KG1 (cell line): Measurements from ENCODE around the gene KLC1.

Experiments used
- DNase-seq: peaks from one replicate; lab custom pipeline; 2025; lab: John Stamatoyannopoulos, UW

KLC1 gene

DNA sequence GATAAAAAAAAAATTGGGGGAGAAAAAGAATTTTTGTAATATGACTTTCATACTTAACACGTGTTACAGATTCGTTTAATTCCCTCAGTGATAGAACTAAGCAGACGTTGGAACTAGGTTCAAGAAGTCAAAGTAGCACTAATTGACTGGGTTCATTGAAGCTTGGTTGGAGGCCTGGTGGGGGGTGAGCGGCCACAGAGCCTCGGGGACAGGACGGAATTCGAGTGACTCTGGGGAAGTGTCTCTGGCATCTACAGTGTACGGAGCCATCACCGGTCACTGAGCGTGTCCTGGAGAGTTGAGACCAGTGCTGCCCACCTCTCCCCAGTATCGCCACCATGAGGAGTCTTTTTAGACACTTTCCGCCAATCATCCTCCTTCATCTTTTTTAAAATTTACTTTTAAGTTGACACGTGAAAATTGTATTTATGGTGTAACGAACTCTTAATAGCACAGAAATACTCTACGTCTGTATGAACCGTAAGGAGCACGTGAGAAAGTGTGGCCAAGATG is 87.9 kb downstream of the KLC1 start:
- no peak for DNase-seq

DNA sequence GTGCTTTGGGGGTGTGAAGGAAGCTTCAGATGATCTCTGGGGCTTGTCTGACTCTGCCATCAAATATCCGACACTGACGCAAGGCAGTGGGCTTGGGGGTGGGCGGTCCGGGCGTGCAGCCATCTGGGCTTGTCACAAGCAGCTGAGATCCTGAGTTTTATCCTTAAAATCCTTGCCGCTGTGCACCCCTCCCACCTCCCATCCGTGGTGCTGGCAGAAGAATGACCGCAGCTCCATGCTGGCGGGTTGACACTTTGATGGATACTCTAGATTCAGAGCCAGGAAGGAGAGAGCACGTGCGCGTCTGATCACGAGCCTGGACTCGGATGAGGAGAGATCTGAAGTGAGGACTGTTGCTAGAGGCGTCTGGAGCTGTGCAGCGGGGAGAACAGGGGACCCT is 89.6 kb downstream of the KLC1 start:
- DNase-seq, result no peak

DNA sequence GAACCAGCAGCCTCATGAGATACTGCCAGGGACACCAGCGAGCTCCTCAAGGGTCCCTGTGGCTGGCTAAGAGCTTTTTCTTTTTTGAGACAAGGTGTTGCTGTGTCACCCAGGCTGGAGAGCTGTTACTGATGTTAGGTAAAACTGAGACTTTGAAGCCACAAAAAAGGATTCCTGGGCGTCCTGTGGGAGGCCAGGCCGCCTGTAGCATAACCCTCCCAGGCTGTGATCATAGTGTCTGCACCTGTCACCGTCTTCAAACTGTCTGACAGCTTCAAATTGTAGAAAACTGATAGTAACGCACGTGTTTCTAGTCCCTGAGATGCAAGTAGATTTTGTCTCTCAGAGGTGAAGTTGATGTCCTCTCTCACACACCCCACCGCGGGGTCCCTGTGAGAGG is 90.7 kb downstream of the KLC1 start:
- DNase-seq, result no peak

DNA sequence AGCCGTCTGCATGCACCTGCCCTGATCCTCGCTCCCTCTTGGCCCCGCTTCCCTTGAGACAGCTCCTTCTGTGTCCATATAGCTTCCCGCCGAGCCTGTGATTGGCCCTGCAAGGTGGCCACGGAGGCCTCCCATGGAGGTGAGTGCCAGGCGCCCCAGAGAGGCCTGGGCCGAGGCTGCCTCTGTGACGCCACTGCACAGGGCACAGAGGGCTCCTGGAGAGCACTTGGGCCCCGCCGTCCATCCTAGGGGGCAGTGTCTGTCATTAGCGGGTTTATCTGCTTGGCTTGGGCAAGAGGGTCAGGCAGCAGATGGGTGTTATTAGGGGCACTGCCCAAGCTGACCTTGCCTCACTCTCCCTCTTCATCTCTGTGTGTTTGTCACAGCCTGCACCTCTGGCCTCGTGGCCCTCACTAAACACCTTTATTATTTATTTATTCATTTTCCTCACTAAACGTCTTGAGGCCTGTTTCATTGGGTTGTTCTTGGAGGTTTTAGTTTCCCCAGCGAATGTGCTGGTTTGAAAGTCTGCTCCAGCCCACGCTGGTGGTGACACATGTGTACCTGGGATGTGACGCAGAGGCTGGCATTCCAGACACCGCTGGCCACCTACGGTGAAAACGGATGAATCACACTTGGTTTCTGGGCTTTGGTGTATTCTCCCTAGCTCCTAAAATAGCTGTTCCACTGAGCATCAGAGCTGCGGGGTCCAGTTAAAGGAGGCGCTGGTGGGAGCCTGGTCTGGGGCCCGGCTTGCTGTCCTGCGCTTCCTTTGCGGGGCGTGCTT is 92.5 kb downstream of the KLC1 start:
- DNase-seq, result no peak

DNA sequence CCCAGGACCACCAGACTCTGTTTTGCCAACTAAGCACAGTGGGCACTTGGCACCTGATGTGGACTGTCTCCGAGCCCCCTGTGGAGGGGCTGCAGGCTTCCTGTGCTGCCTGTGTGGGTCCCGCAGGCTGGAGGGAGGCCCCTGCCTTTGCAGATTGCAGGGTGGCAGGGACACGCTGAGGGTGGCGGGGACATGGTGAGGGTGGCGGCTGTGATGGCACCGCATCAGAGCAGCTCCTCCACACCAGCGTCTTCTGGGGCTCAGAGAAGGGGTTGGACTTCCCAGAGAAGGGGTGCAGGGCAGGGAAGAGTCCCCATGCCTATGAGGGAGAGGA is 94.7 kb downstream of the KLC1 start:
- no peak for DNase-seq

DNA sequence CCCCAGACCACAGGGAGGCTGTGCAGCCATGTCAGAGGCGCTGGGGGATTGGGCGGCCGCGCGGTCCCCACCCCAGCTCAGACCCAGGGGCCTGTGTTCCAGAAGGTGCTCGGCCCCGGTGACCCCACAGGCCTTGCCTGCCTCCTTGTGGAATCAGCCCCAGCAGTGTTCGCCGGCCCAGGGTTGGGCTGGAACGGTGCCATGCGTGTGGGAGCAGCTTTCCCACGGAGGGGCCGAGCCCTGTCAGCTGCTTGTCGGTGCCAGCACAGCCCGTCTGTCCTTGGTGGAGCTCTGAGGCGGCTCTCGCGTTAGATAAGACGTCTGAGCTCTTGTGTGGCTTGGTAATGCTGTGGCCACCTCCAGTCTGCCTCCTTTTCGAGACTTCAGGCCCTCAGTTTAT is 95.1 kb downstream of the KLC1 start:
- DNase-seq, result no peak

DNA sequence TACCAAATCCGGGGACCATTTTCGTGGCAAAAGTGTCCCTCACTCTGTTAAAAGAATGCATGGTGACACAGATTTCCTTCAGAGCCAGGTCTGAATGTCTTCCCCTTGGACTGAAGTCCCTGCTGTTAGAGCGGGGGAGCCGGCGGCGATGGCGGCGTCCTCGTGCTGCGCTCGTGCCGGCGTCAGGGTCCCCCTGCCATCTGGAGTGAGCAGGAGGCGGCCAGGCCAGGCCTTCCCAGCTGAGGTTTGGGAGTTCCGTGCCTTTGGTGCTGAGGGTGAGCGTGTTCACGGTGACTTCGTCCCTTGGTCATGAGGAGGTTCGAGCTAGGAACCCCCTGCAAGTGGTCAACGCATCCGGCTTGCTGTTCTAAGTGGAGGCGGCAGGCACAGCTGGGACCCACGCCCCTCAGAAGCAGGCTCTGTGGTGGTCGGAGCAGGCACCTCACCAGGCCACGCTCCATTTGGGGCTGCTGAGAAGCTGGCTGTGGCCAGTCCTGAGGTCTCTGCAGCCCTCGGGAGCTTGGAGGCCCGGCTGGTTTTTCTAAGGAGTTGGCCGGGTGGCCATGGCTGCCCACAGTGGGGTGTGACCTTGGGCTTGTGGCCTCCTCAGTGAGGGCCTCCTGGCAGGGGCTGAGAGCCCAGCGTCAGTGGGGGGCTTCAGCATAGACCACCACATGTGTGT is 96.1 kb downstream of the KLC1 start:
- DNase-seq, result no peak

DNA sequence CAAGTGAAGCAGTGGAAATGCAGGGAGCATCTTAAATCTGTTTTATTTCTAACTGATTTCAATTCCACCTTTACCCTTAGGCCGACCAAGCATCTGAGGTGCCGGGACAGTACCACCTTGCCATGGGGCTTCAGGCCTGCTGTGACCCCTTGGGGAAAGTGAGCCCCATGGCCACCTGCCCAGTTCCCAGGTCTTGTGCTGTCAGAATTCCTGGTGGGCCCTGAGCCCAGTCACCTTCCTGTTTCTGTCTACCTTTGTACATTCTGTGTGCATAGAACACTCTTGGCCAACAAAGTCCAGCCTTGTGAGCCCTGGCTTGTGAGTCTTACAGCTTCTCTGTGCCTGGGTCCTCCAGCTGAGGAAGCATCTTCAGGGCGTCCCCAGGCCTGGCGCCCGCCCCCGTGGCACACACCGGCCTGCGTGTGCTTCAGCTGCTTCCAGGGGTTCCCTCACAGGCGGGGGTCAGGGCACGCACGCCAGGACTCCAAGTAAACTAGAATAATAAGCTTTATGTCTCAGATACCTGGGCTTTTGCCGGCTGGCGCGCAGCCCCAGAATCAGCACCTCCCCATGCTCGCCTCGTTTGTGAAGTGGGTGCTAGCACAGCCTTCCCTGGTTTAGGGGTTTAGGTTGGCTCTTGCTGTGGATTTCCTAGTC is 96.9 kb downstream of the KLC1 start:
- DNase-seq, result no peak

DNA sequence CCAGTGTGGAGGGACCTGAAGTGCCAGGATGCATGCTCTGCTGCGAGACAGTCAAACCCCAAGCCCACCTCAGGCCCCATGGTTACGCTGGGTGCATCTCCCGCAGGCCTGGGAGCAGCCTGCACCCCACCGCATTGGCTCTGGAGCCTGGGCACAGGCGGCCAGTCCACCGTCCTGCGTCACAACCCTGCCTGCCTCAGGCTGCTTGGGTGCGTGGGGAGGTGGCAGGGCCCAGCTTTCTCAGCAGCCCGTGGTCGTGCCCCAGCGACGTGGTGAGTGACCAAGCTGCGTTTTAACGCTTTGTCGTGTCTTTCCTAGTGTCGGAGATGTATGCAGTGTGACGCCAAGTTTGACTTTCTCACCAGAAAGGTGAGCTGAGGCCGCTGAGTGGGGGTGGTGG is 97.5 kb downstream of the KLC1 start:
- no peak for DNase-seq

DNA sequence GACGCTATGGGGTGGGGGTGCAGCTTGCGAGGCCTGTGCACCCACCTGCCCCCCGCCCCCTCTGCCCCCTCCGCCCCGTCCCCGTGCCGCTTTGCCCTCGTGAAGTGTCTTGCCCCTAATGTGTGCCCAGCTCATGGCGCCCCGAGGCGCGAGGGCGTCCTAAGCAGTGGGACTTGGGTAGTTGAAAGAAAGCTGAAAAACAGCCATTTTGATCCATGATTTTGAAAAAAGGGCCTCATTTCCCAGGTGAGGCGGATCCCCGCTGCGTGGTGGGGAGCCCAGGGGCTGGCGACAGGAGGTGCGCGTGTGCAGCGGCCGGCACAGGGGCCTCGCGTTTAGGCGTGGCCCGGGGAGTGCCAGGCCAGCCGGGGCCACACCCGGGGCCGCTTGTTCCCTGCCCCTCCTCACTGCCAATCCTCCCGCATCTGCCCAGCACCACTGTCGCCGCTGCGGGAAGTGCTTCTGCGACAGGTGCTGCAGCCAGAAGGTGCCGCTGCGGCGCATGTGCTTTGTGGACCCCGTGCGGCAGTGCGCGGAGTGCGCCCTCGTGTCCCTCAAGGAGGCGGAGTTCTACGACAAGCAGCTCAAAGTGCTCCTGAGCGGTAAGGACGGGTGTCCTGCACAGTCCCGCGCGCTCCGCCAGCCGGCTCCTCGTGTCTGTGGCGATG is 98.4 kb downstream of the KLC1 start:
- no peak for DNase-seq

DNA sequence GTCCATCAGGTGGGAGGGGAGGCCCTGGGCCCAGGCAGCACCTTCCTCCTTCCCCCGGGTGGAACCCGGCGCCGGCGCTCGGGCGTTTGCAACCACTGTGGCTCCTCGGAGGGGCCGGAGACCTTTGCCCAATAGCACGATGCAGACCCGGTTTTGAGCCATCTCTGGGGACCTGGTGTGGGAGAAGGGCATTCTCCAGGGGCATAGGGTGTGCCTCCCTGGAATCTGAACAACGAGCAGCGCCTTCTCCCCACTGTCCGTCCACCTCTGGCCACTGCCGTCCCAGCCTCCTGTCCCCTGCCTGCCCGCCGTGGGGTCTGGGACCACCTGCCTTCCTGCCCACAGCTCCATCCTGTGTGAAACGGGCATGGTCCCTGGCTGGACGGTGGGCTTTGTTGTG is 99.1 kb downstream of the KLC1 start:
- DNase-seq, result no peak

DNA sequence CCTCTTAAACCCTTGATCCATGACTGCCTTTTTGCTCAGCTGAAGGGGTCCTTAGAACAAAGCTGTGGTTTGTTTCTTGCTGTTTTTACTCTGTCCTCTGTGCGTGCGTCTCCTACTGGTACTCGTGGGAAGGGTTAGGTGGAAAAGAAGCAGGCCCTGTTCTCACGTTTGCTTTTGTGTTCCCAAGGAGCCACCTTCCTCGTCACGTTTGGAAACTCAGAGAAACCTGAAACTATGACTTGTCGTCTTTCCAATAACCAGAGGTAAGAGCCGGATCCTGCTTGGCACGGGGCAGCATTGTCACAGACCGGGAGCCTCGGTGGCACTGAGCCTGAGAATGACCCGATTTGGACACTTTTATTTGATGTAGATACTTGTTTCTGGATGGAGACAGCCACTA is 99.7 kb downstream of the KLC1 start:
- DNase-seq, result no peak

DNA sequence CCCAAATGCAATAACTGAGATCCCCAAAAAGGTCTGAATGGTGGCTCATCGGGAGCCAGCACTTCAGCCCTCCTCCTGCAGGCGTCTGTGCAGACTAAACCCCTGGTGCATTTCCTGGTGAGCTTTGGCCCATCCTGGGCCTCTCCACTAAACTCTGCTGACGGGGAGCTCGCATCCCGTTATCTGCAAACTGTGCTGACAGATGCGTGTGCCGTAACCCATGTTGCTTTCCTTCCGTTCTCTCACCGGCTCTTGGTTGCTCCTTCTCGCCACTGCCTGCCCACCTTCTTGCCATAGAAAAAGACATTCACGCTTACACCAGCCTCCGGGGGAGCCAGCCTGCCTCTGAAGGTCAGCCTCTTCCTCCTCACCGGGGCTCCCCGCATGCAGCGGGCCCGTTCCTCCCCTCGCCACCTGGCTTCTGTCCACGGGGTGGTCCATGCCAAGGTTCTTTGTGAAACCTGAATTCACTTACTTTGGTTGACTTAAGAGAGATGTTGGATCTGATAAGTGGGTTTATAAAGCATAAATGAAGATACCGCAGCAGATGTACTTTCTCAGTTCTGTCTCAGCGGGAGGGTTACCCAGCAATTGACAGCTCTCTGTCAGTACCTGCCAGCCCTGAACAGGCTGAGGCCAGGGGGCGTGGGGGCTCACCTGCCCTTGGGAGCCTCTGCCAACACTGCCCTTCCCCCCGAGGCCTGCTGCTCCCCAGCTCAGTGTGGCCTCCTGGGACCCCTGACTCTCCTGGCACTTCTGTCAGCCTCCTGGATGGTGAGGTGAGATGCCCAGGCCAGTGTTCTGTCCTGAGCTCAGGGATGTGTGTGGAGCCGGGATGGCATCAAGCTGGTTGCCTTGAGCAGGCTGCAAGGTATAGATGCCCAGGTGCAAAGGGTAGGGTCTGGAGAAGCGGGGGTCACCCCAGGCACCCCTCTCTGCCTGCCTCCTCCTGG is 100.8 kb downstream of the KLC1 start:
- no peak for DNase-seq

DNA sequence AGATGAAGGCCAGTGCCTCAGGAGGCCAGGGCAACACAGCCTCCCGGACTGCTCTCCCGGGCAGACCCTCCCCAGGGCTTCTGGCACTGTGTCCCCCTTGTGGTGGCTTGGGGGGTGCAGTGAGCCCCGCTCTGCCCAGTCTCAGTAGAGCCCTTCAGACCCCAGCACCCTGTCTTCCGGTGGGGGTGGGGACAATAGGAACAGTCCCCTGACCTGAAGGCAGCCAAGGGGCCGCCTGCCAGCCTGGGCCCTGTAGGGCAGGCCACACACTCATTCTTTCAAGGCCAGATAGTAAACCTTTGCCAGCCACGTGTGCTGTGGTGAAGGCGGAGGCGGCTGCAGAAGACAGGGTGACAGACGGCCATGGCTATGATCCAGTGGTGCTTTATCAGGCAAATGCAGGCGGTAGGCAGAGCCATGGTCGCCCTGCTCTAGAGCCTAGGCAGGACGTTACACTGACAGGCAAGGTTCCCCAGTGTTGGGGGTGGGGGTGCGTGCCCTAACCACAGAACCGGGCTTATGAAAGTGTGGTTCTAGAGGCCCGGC is 101.6 kb downstream of the KLC1 start:
- no peak for DNase-seq

DNA sequence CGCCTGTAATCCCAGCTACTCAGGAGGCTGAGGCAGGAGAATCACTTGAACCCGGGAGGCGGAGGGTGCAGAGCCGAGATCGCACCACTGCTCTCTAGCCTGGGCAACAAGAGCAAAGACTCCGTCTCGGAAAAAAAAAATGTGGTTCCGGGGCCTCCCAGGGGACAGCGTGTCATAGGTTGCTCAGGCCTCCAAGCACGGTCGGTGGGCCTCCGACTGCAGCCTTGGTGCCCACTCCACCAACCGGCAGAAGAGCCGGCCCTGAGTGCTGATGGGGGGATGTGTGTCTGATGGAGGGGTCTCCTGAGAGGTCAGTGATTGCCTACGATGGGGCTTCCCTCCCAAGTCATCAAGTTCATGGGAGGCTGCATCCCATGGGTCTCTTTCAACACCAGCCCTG is 102.5 kb downstream of the KLC1 start:
- DNase-seq, result no peak

DNA sequence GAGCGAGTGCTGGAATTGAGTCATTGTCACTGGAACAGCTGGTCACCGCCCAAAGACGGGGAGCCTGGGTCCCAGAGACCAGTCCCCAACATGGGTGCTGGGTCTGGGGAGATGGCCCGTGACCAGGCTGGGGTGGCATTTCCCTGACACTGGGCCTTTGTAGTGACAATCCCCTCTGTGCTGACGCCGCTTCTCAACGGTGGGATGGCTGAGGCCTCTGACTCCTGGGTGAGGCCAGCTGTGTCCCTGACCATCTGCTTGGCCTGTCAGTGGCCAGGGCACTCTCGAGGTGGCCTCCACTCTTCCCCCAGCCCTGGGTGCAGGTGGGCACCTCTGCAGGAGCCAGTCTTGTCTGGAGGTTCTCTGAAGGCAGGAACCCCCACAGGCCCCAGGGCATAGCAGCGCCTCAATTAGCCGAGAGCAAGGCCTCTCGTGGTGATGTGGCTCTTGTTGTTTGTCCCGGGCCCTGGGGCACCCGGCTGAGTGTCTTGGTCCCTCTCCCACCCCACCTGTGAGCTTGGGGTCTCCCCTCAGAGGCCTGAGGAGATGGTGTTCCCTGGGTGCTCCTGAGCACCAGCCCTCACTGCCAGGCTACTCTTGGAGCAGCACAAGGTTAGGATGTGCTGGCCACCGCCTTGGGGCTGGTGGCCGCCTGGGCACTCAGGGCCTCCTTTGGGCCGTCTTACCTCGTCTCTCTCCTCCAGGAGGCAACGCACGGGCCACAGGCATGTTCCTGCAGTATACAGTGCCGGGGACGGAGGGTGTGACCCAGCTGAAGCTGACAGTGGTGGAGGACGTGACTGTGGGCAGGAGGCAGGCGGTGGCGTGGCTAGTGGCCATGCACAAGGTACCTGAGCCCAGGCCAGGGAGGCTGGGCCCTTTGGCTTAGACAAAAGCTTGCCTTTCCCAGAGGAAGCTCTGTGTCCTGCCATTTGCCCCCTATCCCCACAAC is 103.2 kb downstream of the KLC1 start:
- DNase-seq, result no peak

DNA sequence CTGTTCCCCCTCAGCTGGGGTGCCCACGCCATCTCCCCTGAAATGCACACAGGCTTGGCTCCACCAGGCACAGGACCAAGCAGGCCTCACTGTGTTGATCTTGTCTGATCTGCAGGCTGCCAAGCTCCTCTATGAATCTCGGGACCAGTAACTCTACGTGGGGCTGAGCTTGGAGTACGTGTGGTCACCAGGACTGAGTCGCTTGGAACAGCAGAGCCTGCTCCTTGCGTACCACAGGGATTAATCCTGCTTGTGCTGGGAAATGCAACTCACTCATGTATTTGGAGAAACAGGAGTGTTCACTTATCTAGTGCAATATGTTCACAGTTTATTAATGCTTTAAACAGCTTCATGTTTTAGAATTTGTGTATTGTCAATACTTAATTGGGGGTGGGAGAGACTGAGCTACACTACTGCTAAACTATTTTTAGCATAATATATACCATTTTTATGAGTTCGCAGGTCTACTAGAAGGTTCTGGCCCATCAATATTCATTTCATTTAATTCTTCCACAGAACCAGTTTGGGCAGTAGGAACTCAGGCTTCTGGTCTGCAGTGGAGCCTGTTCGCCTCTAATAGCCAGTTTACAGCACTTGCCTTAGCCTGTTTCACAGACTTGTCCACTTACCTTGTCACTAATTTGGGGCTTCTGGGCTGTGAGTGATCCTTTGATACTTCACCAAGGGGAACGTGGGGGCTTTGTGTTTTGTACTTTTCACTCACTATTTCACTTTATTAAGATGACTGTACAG is 104.0 kb downstream of the KLC1 start:
- DNase-seq, result no peak

DNA sequence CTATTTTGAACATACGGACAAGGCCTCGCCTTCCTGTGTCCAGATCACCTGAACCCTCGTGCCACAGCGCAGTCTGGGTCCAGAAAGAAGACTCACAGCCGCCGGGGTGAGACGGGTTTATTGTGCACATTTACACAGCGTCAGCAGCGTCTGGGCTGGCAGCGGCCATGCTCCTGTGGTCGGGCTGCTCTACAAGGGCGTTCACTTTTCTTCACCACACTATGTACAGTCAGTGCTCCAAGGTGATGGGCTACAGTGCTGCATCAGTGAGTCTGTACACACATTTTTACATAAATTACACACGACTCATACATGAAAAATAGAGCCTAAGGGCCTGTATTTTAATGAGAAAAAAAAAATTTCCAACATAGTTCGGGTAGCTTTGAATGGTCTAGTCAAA is 104.6 kb downstream of the KLC1 start:
- no peak for DNase-seq
